Stomach (tissue), 4 donors: ENCODE measurements around the gene TYW1.
"Not testable (repeated sequence)": the region's sequence is repeated elsewhere in the genome, so short reads cannot be mapped to it uniquely, and the experiment has no call there.

Experiments used
- CTCF ChIP-seq, 7 experiments: fragments of 450-650 bp in 4 of 7; fragments of 200-600 bp in 3 of 7; sonication (generic) in 3 of 7; IDR thresholded peaks; one replicate each; pipeline ENCODE4 v1.5.1; 2016 to 2019; ENCODE audit warnings: antibody characterized with exemption in 7 of 7, control low read depth in 2 of 7, mild to moderate bottlenecking in 1 of 7
- POLR2A ChIP-seq, 4 donors: fragments of 450-650 bp; IDR thresholded peaks; one replicate each; pipeline ENCODE4 v1.6.1; 2016; ENCODE audit warnings: antibody characterized with exemption in 4 of 4, control low read depth in 2 of 4, mild to moderate bottlenecking in 1 of 4, moderate library complexity in 1 of 4
- POLR2AphosphoS5 ChIP-seq, 3 donors: sonication (generic); formaldehyde crosslinking; IDR thresholded peaks; one replicate each; pipeline ENCODE4 v1.6.1; 2016; ENCODE audit warnings: antibody characterized with exemption in 3 of 3

GRCh38 chr7:66996444-66997191 lies at the start of gene TYW1:
- TF ChIP-seq CTCF (IDR thresholded peaks at IDR 0.05) = not testable (repeated sequence)
- TF ChIP-seq POLR2AphosphoS5 (IDR thresholded peaks at IDR 0.05) = peak in 2 of 3 donors; percentile 70 to 90
- TF ChIP-seq POLR2A (IDR thresholded peaks at IDR 0.05) = peak in 1 of 4 donors; percentile 69
